NT2/D1 (cell line): ENCODE results near the gene PCSK7.

Source experiments
- DNase-seq: peaks from one replicate; pipeline ENCODE4 v3.0.0-alpha.2; 2011; ENCODE audit warnings: low read depth, low spot score
- H3K27me3 ChIP-seq: 2 replicates; pipeline ENCODE4 v1.6.0; 2011; ENCODE audit warnings: mild to moderate bottlenecking; ENCODE audit not compliant: insufficient read length, insufficient read depth
- H3K36me3 ChIP-seq: 2 replicates; pipeline ENCODE4 v1.6.1; 2011; ENCODE audit warnings: mild to moderate bottlenecking, low read length, mixed read lengths; ENCODE audit not compliant: insufficient read depth, insufficient read length
- H3K4me1 ChIP-seq: 2 replicates; pipeline ENCODE4 v1.5.1; 2011; ENCODE audit not compliant: insufficient read depth, insufficient read length
- H3K4me3 ChIP-seq: 2 replicates; pipeline ENCODE4 v1.5.1; 2011; ENCODE audit warnings: low read depth; ENCODE audit not compliant: insufficient read length
- H3K9ac ChIP-seq: 2 replicates; pipeline ENCODE4 v1.6.0; 2011; ENCODE audit warnings: low read depth; ENCODE audit not compliant: insufficient read length
- H3K9me3 ChIP-seq: 2 replicates; pipeline ENCODE4 v1.5.1; 2011; ENCODE audit warnings: mild to moderate bottlenecking, low read length; ENCODE audit not compliant: insufficient read depth
- SUZ12 ChIP-seq: IDR thresholded peaks from 2 replicates; pipeline ENCODE4 v1.6.1; 2011; ENCODE audit not compliant: insufficient read length, insufficient read depth; ENCODE audit errors: extremely low read depth
- YY1 ChIP-seq: IDR thresholded peaks from 2 replicates; pipeline ENCODE4 v1.6.1; 2011; ENCODE audit not compliant: insufficient read length, insufficient read depth
- ZNF274 ChIP-seq: IDR thresholded peaks from 2 replicates; pipeline ENCODE4 v1.6.1; 2011; ENCODE audit warnings: mild to moderate bottlenecking, low read depth, low read length

Gene PCSK7

GRCh38 chr11:117177534-117178209 lies 54.2 kb downstream of the PCSK7 start:
- no peak for DNase-seq
- Histone ChIP-seq H3K4me3 (peak overlapping the region; percentile 80), H3K4me1 (peaks cover 8% of the 10 kb centered on the region), H3K27me3 (no peaks in the 10 kb centered on the region), H3K36me3 (peaks cover 22% of the 10 kb centered on the region), H3K9me3 (no peaks in the 10 kb centered on the region), H3K9ac (peak overlapping the region; percentile 68)
- no peak for TF ChIP-seq YY1
- no peak for TF ChIP-seq SUZ12
- TF ChIP-seq ZNF274, result no peak

GRCh38 chr11:117176186-117176585 lies 55.7 kb downstream of the PCSK7 start:
- Histone ChIP-seq H3K36me3 (peaks cover 10% of the 10 kb centered on the region), H3K4me1 (peaks cover 7% of the 10 kb centered on the region), H3K9me3 (no peaks in the 10 kb centered on the region), H3K27me3 (no peaks in the 10 kb centered on the region), H3K9ac (no peak overlapping the region), H3K4me3 (no peak overlapping the region)
- TF ChIP-seq ZNF274 (no peak), YY1 (no peak), SUZ12 (no peak)
- no peak for DNase-seq

GRCh38 chr11:117175781-117176180 lies 56.1 kb downstream of the PCSK7 start:
- Histone ChIP-seq H3K27me3 (no peaks in the 10 kb centered on the region), H3K4me1 (peaks cover 4% of the 10 kb centered on the region), H3K36me3 (peaks cover 9% of the 10 kb centered on the region), H3K9me3 (no peaks in the 10 kb centered on the region), H3K4me3 (no peak overlapping the region), H3K9ac (no peak overlapping the region)
- DNase-seq, result no peak
- TF ChIP-seq YY1 (no peak), ZNF274 (no peak), SUZ12 (no peak)

GRCh38 chr11:117175104-117175503 lies 56.8 kb downstream of the PCSK7 start:
- Histone ChIP-seq H3K36me3 (peaks cover 11% of the 10 kb centered on the region), H3K4me1 (peaks cover 3% of the 10 kb centered on the region), H3K9ac (no peak overlapping the region), H3K9me3 (no peaks in the 10 kb centered on the region), H3K27me3 (no peaks in the 10 kb centered on the region), H3K4me3 (no peak overlapping the region)
- no peak for DNase-seq
- TF ChIP-seq ZNF274, result no peak
- TF ChIP-seq YY1, result no peak
- no peak for TF ChIP-seq SUZ12

GRCh38 chr11:117172724-117173421 lies 59.0 kb downstream of the PCSK7 start:
- peaks cover 15% of the 10 kb centered on the region for H3K36me3 ChIP-seq
- H3K4me1 ChIP-seq, result peaks cover 3% of the 10 kb centered on the region
- no peak overlapping the region for H3K9ac ChIP-seq
- H3K27me3 ChIP-seq, result no peaks in the 10 kb centered on the region
- no peaks in the 10 kb centered on the region for H3K9me3 ChIP-seq
- no peak for TF ChIP-seq SUZ12
- no peak for TF ChIP-seq YY1
- no peak for TF ChIP-seq ZNF274
- DNase-seq, result no peak
- no peak overlapping the region for H3K4me3 ChIP-seq

GRCh38 chr11:117171404-117172061 lies 60.3 kb downstream of the PCSK7 start:
- Histone ChIP-seq H3K9me3 (no peaks in the 10 kb centered on the region), H3K9ac (no peak overlapping the region), H3K27me3 (no peaks in the 10 kb centered on the region), H3K36me3 (peaks cover 24% of the 10 kb centered on the region), H3K4me1 (peaks cover 3% of the 10 kb centered on the region), H3K4me3 (no peak overlapping the region)
- DNase-seq, result no peak
- TF ChIP-seq ZNF274 (no peak), YY1 (no peak), SUZ12 (no peak)

GRCh38 chr11:117171007-117171403 lies 60.9 kb downstream of the PCSK7 start:
- H3K4me1 ChIP-seq, result peaks cover 3% of the 10 kb centered on the region
- H3K27me3 ChIP-seq, result no peaks in the 10 kb centered on the region
- no peaks in the 10 kb centered on the region for H3K9me3 ChIP-seq
- H3K36me3 ChIP-seq, result peaks cover 27% of the 10 kb centered on the region
- no peak overlapping the region for H3K9ac ChIP-seq
- DNase-seq, result no peak
- no peak overlapping the region for H3K4me3 ChIP-seq
- TF ChIP-seq ZNF274, result no peak
- no peak for TF ChIP-seq YY1
- no peak for TF ChIP-seq SUZ12
